Measurements from ENCODE around the gene TEX2.

DNA sequence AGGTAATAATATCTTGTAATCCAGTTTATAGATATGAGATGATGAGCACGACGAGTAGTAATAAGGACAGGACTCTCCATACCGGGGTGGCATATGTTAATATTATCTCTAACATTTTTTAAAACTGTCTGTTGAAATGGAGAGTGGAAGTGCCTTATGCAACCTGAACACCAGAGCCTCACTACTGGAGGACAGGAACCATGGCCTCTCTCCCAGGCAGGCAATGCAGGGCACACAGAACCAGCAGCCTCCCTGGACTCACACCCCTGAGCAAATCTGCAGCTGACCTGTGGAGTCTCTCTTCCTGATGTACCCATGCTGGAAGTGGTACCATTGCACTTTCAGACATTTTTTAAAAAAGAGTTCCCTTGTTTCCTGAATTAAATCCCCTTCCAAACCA is 78.0 kb downstream of the TEX2 start:
- TF ChIP-seq, protein P1, sequence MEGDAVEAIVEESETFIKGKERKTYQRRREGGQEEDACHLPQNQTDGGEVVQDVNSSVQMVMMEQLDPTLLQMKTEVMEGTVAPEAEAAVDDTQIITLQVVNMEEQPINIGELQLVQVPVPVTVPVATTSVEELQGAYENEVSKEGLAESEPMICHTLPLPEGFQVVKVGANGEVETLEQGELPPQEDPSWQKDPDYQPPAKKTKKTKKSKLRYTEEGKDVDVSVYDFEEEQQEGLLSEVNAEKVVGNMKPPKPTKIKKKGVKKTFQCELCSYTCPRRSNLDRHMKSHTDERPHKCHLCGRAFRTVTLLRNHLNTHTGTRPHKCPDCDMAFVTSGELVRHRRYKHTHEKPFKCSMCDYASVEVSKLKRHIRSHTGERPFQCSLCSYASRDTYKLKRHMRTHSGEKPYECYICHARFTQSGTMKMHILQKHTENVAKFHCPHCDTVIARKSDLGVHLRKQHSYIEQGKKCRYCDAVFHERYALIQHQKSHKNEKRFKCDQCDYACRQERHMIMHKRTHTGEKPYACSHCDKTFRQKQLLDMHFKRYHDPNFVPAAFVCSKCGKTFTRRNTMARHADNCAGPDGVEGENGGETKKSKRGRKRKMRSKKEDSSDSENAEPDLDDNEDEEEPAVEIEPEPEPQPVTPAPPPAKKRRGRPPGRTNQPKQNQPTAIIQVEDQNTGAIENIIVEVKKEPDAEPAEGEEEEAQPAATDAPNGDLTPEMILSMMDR (IDR thresholded peaks at IDR 0.05; ENCODE audit: low read depth, low read length), result no peak
- TF ChIP-seq EZH2phosphoT487 (IDR thresholded peaks at IDR 0.05; ENCODE audit: low read depth), result no peak

Measured in OCI-LY3 (cell line).